Measurements from ENCODE around the gene VRK1. TPM values are rescaled to one million over a fixed set of nuclear protein-coding genes. Genes with fewer than 3 reads are reported as not detected.

Gene VRK1
- total RNA-seq, 1 donor from 2014 or later, result 9.3 TPM

DNA sequence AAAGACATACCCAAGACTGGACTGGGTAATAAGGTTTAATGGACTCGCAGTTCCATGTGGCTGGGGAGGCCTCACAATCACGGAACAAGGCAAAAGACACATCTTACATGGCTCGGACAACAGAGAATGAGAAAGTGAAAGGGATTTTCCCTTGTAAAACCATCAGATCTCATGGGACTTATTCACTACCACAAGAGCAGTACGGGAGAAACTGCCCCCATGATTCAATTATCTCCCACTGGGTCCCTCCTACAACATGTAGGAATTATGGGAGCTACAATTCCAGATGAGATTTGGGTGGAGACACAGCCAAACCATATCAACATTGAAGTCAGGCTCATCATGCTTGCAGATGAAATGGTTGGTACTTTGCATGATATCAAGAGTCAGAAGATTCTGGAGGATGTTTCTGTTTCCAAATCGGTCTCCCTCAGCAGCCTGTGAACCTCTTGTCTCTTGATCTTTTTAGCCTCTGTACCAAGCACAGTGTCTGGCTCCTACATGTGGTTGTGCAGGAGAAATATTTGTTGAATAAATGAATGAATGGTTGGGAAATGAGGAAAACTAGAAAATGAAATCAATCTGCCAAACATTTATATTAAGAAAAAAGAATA lies 98.6 kb downstream of the VRK1 start:
- TF ChIP-seq, protein P1, sequence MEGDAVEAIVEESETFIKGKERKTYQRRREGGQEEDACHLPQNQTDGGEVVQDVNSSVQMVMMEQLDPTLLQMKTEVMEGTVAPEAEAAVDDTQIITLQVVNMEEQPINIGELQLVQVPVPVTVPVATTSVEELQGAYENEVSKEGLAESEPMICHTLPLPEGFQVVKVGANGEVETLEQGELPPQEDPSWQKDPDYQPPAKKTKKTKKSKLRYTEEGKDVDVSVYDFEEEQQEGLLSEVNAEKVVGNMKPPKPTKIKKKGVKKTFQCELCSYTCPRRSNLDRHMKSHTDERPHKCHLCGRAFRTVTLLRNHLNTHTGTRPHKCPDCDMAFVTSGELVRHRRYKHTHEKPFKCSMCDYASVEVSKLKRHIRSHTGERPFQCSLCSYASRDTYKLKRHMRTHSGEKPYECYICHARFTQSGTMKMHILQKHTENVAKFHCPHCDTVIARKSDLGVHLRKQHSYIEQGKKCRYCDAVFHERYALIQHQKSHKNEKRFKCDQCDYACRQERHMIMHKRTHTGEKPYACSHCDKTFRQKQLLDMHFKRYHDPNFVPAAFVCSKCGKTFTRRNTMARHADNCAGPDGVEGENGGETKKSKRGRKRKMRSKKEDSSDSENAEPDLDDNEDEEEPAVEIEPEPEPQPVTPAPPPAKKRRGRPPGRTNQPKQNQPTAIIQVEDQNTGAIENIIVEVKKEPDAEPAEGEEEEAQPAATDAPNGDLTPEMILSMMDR (IDR thresholded peaks at IDR 0.05), result no peak
- Mint-ChIP-seq H3K4me1 (ENCODE audit: low read depth) (peaks cover 10% of the 10 kb centered on the region), H3K27ac (ENCODE audit: unreplicated experiment) (peak overlapping the region; percentile 53), H3K9me3 (ENCODE audit: low read depth) (no peaks in the 10 kb centered on the region), H3K4me3 (ENCODE audit: unreplicated experiment) (no peak overlapping the region), H3K36me3 (ENCODE audit: low read depth) (no peaks in the 10 kb centered on the region), H3K27me3 (ENCODE audit: low read depth) (no peaks in the 10 kb centered on the region)
- DNase-seq (ENCODE audit: low spot score), result no peak

DNA sequence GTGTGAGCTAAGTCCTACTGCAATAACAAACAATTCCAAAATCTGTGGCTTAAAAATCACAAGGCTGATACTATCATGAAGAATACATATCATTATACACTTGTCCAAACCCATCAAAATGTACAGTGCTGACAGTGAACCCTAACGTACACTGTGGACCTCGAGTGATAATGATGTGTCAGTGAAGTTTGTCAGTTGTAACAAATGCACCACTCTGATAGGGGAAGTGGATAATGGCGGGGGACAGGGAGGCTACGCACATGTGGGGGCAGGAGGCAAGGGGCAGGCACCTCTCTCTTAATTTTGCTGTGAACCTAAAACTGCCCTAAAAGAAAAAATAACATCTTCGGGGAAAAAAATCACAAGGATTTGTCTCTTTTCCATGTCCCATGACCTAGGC lies 100.0 kb downstream of the VRK1 start:
- Mint-ChIP-seq H3K4me1 (ENCODE audit: low read depth) (peaks cover 10% of the 10 kb centered on the region), H3K9me3 (ENCODE audit: low read depth) (no peaks in the 10 kb centered on the region), H3K36me3 (ENCODE audit: low read depth) (no peaks in the 10 kb centered on the region), H3K27ac (ENCODE audit: unreplicated experiment) (no peak overlapping the region), H3K27me3 (ENCODE audit: low read depth) (no peaks in the 10 kb centered on the region), H3K4me3 (ENCODE audit: unreplicated experiment) (no peak overlapping the region)
- TF ChIP-seq, protein P1 (IDR thresholded peaks at IDR 0.05), result no peak
- DNase-seq (ENCODE audit: low spot score), result no peak

DNA sequence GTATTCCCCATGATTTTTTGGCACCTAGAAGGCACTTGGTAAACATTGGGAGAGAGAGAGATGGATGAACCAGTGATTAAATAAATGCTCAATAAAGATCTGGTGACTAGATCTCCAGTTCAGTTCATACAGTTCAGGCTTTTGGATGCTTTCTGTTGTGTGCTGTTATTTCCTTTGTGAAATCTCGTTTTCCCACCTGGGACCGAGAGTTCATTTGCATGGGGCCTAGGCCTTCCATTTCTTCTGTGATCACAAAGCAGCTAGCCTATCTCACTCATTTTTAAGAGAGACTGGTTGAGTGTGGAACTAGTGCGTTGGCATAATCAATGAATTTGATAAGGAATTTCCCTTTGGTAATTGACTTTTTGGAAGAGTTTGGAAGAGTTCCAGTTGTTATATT lies 104.0 kb downstream of the VRK1 start:
- no peak for DNase-seq (ENCODE audit: low spot score)
- TF ChIP-seq, protein P1 (IDR thresholded peaks at IDR 0.05), result no peak
- Mint-ChIP-seq H3K4me1 (ENCODE audit: low read depth) (no peaks in the 10 kb centered on the region), H3K27me3 (ENCODE audit: low read depth) (no peaks in the 10 kb centered on the region), H3K4me3 (ENCODE audit: unreplicated experiment) (no peak overlapping the region), H3K36me3 (ENCODE audit: low read depth) (no peaks in the 10 kb centered on the region), H3K9me3 (ENCODE audit: low read depth) (no peaks in the 10 kb centered on the region), H3K27ac (ENCODE audit: unreplicated experiment) (no peak overlapping the region)

DNA sequence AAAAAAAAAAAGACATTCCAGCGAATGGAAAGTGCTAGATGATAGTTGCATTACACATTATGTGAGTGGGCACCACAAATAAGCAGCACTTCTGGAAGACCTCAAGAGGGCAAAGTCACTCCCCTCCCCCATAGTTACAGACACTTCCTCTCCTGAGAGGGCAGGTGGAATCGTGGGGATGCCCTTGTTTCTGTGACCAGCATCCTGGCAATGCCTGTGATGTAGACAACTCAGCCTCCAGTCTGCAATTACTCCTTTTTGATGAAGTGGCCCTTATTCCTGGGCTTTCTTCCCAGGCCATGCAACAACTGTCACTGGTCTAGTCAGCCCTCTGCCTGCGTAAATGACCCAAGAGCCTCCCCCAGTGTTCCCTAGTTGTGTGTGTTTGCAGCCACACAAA lies 104.8 kb downstream of the VRK1 start:
- H3K4me1 Mint-ChIP-seq (ENCODE audit: low read depth), result no peaks in the 10 kb centered on the region
- H3K9me3 Mint-ChIP-seq (ENCODE audit: low read depth), result no peaks in the 10 kb centered on the region
- no peaks in the 10 kb centered on the region for H3K36me3 Mint-ChIP-seq (ENCODE audit: low read depth)
- no peaks in the 10 kb centered on the region for H3K27me3 Mint-ChIP-seq (ENCODE audit: low read depth)
- TF ChIP-seq, protein P1 (IDR thresholded peaks at IDR 0.05), result no peak
- no peak overlapping the region for H3K4me3 Mint-ChIP-seq (ENCODE audit: unreplicated experiment)
- no peak overlapping the region for H3K27ac Mint-ChIP-seq (ENCODE audit: unreplicated experiment)
- DNase-seq (ENCODE audit: low spot score), result no peak

DNA sequence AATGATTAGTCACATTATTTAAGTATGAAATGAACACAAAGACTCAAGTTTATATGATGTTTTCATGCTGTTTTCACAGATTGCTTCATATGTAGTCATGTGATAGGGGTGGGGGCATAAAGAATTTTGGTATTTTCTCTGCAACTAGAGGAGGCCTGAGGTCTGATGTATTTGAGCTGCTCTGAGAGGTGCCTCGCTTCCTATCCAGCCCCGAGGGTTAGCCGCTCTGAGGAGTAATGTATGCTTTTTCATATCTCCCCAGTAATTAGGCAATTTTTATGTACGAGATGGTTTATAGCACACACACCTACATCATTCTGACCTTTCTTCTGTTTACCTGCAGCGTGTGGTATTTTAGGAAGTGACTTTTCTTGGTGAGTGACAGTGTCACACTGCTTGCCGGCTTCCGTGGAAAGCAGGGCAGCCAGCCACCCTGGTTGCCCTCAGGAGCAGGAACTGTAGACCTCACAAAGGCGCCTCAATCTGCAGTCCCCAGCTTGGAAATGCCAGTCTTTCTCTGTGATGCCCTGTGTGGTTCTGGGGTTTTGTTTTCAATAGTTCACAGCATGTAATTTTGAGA lies 106.4 kb downstream of the VRK1 start:
- Mint-ChIP-seq H3K4me3 (ENCODE audit: unreplicated experiment) (no peak overlapping the region), H3K27ac (ENCODE audit: unreplicated experiment) (no peak overlapping the region), H3K4me1 (ENCODE audit: low read depth) (no peaks in the 10 kb centered on the region), H3K9me3 (ENCODE audit: low read depth) (no peaks in the 10 kb centered on the region), H3K36me3 (ENCODE audit: low read depth) (no peaks in the 10 kb centered on the region), H3K27me3 (ENCODE audit: low read depth) (no peaks in the 10 kb centered on the region)
- TF ChIP-seq, protein P1 (IDR thresholded peaks at IDR 0.05), result no peak
- DNase-seq (ENCODE audit: low spot score), result no peak
